Dermis microvascular lymphatic vessel endothelial cell (primary cell): ENCODE results near the gene PPP1R3G. TPM values are rescaled to one million over a fixed set of nuclear protein-coding genes. Genes with fewer than 3 reads are reported as not detected.

Source experiments
- total RNA-seq: library from RNA; depleted of rRNA; stranded (reverse); fragments of >200 nt; gene quantifications from 2 replicates; pipeline ENCODE4 v1.2.1, GENCODE V29; 2014

The PPP1R3G gene
- total RNA-seq, 1 donor from 2014 or later: 0.39 TPM

Other genes starting within 250 kb of the PPP1R3G start
- gene RPP40, start 81.3 kb upstream of the PPP1R3G start, total RNA-seq: 14.3 and 18.2 TPM in 2 replicates
- 14.4 and 15.7 TPM in 2 replicates for gene LYRM4, start 175.6 kb downstream of the PPP1R3G start, total RNA-seq
- gene FARS2, start 176.2 kb downstream of the PPP1R3G start, total RNA-seq: 23.4 and 26.8 TPM in 2 replicates